ENCODE data around the gene KIF26B. TPM values are rescaled to one million over a fixed set of nuclear protein-coding genes. Genes with fewer than 3 reads are reported as not detected.

The KIF26B gene
- total RNA-seq, 1 donor from 2014 or later: 3.4 TPM

GRCh38 chr1:245133995-245134715 is 20.6 kb upstream of the KIF26B start:
- no peak overlapping the region for H3K27ac ChIP-seq
- H3K4me1 ChIP-seq: no peaks in the 10 kb centered on the region
- TF ChIP-seq CTCF (IDR thresholded peaks at IDR 0.05): no peak
- H3K36me3 ChIP-seq: no peaks in the 10 kb centered on the region
- no peak for ATAC-seq
- H3K4me3 ChIP-seq: no peak overlapping the region
- intact Hi-C loops (cut with DNase I): no loop called here
- DNase-seq: no peak
- H3K9me3 ChIP-seq: no peaks in the 10 kb centered on the region
- H3K27me3 ChIP-seq: peaks cover 6% of the 10 kb centered on the region

- Histone ChIP-seq H3K4me3 (no peak overlapping the region), H3K27ac (no peak overlapping the region), H3K36me3 (no peaks in the 10 kb centered on the region), H3K27me3 (no peaks in the 10 kb centered on the region), H3K4me1 (no peaks in the 10 kb centered on the region), H3K9me3 (no peaks in the 10 kb centered on the region)
- intact Hi-C loops (cut with DNase I): no loop called here
- no peak for TF ChIP-seq CTCF (IDR thresholded peaks at IDR 0.05)
- DNase-seq (no peak), ATAC-seq (no peak)
Measured at GRCh38 chr1:245142171-245142798, 12.5 kb upstream of the KIF26B start.

- H3K27me3 ChIP-seq: no peaks in the 10 kb centered on the region
- DNase-seq (no peak), ATAC-seq (no peak)
- no peak overlapping the region for H3K27ac ChIP-seq
- TF ChIP-seq CTCF (IDR thresholded peaks at IDR 0.05): no peak
- H3K4me1 ChIP-seq: no peaks in the 10 kb centered on the region
- no peaks in the 10 kb centered on the region for H3K36me3 ChIP-seq
- H3K9me3 ChIP-seq: no peaks in the 10 kb centered on the region
- no peak overlapping the region for H3K4me3 ChIP-seq
- intact Hi-C loops (cut with DNase I): no loop called here
Measured at GRCh38 chr1:245142976-245143375, 11.8 kb upstream of the KIF26B start.

GRCh38 chr1:245143849-245144248 is 10.9 kb upstream of the KIF26B start:
- no peak for DNase-seq
- H3K27ac ChIP-seq: no peak overlapping the region
- H3K27me3 ChIP-seq: no peaks in the 10 kb centered on the region
- no peak for TF ChIP-seq CTCF (IDR thresholded peaks at IDR 0.05)
- no peaks in the 10 kb centered on the region for H3K9me3 ChIP-seq
- H3K36me3 ChIP-seq: no peaks in the 10 kb centered on the region
- no peak overlapping the region for H3K4me3 ChIP-seq
- ATAC-seq: no peak
- H3K4me1 ChIP-seq: no peaks in the 10 kb centered on the region
- intact Hi-C loops (cut with DNase I): no loop called here

GRCh38 chr1:245148069-245148468 is 6.7 kb upstream of the KIF26B start:
- no peak for TF ChIP-seq CTCF (IDR thresholded peaks at IDR 0.05)
- ATAC-seq: no peak
- Histone ChIP-seq H3K4me3 (no peak overlapping the region), H3K9me3 (no peaks in the 10 kb centered on the region), H3K4me1 (no peaks in the 10 kb centered on the region), H3K27ac (no peak overlapping the region), H3K27me3 (peaks cover 14% of the 10 kb centered on the region), H3K36me3 (no peaks in the 10 kb centered on the region)
- DNase-seq: no peak
- intact Hi-C loops (cut with DNase I): no loop called here

Data from upper lobe of right lung (tissue), 1 donor.